Measurements from ENCODE around the gene KLHDC1. TPM values are rescaled to one million over a fixed set of nuclear protein-coding genes. Genes with fewer than 3 reads are reported as not detected.

KLHDC1 gene
- total and polyA plus RNA-seq, 9 of the 15 experiments (the other 6 are each of a cell fraction or from before 2014, with no cell fraction given), result 0.08 to 0.41 (median 0.18) TPM

DNA sequence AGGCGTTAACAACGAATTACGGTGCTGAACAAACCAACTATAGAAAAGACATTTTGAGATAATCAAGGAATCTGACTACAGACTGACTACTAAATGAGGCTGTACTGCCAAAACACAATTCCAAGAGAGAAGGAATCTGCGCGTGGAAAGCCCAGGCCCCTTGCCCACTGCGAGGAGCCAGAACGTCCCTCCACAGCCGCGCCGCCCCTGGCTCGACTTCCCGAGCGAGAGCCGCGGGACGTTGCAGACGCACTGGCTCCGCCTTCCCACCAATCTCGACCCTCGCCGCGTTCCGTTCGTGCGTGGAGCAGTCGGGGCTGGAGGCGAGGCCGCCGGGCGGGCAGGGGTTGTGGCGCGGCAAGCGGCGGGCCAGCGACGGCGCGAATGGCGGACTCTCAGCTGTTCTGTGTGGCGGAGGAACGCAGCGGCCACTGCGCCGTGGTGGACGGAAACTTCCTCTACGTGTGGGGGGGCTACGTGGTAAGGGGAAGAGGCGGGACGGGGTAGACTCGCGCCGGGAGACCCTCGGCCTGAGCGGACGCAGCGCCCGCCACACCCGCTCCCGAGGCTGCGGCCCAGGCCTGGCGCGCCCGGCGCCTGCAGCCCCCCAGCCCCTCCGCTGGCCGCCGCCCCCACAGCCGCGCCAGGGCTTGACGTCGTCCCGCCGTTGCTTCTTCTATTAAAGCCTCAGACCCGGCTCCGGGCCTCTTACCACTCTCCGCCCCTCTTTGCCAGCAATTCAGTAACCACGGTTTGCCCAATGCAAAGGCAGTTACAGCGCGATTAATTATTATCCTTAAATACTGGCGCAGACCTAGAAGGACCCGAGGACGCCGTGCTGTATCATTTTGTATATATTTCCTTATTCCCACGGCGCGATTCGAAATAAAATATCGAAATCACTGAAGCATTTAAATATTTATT is at the start of gene KLHDC1 (continued):
- TF ChIP-seq ZNF143 (CRISPR knock-in tag; IDR thresholded peaks at IDR 0.05) (no peak; the same call in 1 of the 2 replicates), ZNF263 (CRISPR knock-in tag; IDR thresholded peaks at IDR 0.05; ENCODE audit: borderline replicate concordance) (no peak), SPI1 (IDR thresholded peaks at IDR 0.05; ENCODE audit: borderline replicate concordance, low read depth, low read length) (no peak), E2F3 (CRISPR knock-in tag; IDR thresholded peaks at IDR 0.05) (no peak), ZNF354B (CRISPR knock-in tag; IDR thresholded peaks at IDR 0.05) (no peak), ZNF197 (CRISPR knock-in tag; IDR thresholded peaks at IDR 0.05; ENCODE audit: low read depth) (no peak), HIVEP1 (CRISPR knock-in tag; IDR thresholded peaks at IDR 0.05) (no peak), SREBF2 (CRISPR knock-in tag; IDR thresholded peaks at IDR 0.05) (no peak), HDAC6 (IDR thresholded peaks at IDR 0.05; ENCODE audit: low read depth, low read length) (no peak), MEIS2 (IDR thresholded peaks at IDR 0.05; ENCODE audit: partially characterized antibody) (no peak), CHD2 (IDR thresholded peaks at IDR 0.05; ENCODE audit: low read depth, low read length) (no peak), PPARD (CRISPR knock-in tag; IDR thresholded peaks at IDR 0.05) (no peak), MXI1 (IDR thresholded peaks at IDR 0.05; ENCODE audit: low read depth, low read length) (no peak), GATAD2B (IDR thresholded peaks at IDR 0.05; ENCODE audit: borderline replicate concordance) (0 out of 2 replicates have a peak, but pooled peaks have one; percentile 11)
- TF ChIP-seq, protein P1, sequence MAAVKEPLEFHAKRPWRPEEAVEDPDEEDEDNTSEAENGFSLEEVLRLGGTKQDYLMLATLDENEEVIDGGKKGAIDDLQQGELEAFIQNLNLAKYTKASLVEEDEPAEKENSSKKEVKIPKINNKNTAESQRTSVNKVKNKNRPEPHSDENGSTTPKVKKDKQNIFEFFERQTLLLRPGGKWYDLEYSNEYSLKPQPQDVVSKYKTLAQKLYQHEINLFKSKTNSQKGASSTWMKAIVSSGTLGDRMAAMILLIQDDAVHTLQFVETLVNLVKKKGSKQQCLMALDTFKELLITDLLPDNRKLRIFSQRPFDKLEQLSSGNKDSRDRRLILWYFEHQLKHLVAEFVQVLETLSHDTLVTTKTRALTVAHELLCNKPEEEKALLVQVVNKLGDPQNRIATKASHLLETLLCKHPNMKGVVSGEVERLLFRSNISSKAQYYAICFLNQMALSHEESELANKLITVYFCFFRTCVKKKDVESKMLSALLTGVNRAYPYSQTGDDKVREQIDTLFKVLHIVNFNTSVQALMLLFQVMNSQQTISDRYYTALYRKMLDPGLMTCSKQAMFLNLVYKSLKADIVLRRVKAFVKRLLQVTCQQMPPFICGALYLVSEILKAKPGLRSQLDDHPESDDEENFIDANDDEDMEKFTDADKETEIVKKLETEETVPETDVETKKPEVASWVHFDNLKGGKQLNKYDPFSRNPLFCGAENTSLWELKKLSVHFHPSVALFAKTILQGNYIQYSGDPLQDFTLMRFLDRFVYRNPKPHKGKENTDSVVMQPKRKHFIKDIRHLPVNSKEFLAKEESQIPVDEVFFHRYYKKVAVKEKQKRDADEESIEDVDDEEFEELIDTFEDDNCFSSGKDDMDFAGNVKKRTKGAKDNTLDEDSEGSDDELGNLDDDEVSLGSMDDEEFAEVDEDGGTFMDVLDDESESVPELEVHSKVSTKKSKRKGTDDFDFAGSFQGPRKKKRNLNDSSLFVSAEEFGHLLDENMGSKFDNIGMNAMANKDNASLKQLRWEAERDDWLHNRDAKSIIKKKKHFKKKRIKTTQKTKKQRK (IDR thresholded peaks at IDR 0.05; ENCODE audit: borderline replicate concordance, low read depth, low read length), result no peak
- TF ChIP-seq, protein P2, sequence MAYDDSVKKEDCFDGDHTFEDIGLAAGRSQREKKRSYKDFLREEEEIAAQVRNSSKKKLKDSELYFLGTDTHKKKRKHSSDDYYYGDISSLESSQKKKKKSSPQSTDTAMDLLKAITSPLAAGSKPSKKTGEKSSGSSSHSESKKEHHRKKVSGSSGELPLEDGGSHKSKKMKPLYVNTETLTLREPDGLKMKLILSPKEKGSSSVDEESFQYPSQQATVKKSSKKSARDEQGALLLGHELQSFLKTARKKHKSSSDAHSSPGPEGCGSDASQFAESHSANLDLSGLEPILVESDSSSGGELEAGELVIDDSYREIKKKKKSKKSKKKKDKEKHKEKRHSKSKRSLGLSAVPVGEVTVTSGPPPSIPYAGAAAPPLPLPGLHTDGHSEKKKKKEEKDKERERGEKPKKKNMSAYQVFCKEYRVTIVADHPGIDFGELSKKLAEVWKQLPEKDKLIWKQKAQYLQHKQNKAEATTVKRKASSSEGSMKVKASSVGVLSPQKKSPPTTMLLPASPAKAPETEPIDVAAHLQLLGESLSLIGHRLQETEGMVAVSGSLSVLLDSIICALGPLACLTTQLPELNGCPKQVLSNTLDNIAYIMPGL (CRISPR knock-in tag; IDR thresholded peaks at IDR 0.05), result no peak
- TF ChIP-seq, protein P3, sequence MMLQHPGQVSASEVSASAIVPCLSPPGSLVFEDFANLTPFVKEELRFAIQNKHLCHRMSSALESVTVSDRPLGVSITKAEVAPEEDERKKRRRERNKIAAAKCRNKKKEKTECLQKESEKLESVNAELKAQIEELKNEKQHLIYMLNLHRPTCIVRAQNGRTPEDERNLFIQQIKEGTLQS (IDR thresholded peaks at IDR 0.05), result no peak
- TF ChIP-seq, protein P3 (CRISPR knock-in tag; conservative IDR thresholded peaks at IDR 0.05), result no peak

All from K562 (cell line).